HG03469 (cell line): Measurements from ENCODE around the gene PLXNB2.
A peak's percentile ranks its signal among the peaks of the same experiment; 100 is the strongest.

Experiments used
- ATAC-seq: cut with Tn5 transposase; IDR thresholded peaks from one replicate; pipeline ENCODE4 v1.9.1; 2021; ENCODE audit warnings: mild to moderate bottlenecking, moderate library complexity, moderate number of reproducible peaks; ENCODE audit not compliant: unreplicated experiment

The PLXNB2 gene

DNA sequence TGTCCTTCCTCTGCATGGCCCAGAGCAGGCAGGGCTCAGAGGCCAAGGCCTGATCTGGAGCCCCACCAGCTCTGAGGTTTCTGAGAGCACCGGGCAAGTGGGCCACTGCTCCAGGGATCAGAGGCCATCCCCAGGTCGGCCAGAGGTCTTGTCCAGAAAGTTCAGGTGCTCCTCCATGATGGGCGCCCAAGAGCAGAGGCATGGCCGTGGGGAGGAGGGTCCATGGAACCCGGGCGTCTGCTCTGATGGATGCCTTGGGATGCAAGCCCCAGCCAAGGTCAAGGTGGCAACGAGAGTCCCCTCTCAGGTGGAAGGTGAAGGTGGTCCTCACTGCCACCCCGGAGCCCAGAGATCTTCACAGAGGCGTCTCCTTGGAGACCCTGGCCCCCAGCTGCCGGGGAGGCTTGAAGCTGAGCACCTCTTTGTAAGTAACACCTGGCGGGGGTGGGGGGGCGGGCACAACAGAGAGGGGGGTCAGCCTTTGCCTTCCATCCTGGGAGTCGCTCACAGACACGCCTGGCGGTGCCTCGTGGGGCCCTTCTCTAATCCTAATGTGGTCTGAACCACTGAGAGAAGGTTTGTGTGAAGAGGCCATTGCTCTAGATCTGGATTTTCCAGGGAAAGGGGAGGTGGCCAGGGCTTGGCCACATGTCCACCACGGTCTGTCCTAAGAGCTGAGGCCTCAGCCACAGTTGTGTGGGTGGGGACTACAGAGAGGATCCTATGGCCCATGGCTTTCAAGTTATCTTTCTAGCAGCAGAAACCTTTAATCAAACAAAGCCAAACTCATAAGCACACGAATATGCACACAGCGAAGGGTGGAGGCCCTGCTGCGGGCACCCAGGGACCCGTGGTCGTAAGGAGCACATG lies 54.2 kb downstream of the PLXNB2 start:
- ATAC-seq = no peak

DNA sequence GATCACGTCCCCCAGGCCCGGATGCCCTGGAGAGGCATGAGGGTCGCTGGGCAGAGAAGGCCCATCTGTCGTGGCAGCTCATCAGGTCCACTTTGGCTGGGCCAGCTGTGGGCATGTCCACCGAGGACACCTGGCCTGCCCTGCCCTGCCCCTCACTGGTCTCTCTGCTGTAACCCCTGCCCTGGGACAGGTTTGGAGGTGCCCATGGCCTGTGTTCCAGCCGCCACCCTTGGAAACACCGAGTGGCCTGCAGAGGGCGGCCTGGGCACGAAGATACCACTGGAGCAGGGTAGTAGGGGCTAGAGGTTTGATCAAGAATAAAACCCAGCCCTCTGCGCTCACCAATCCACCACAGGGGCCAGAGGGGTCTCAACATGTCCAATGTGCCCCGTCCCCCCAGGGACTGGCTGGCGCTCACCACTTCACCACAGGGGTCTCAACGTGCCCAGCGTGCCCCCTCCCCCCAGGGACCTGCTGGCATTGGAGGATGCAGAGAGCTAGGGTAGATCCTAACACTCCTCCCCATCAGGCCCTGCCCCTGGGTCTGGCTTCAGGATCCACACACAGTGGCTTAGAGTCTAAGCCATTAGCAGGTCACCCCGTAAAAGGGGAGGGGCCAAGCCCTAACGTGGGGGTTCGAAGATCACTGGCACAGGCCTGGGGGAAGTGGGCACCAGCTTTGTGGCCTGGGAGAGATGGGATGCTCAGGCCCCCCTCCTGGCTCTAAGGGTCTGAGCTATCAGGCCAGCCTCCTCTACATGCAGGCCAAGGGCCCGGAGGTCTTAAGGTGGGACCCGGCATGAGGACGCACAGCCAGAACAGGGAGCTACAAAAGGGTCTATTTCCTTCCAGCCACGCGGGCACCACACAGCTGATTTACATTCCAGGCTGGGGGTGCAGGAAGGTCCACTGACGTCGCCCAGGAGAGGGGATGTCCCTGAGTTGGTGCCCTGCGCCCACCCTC lies 55.1 kb downstream of the PLXNB2 start:
- ATAC-seq = no peak

DNA sequence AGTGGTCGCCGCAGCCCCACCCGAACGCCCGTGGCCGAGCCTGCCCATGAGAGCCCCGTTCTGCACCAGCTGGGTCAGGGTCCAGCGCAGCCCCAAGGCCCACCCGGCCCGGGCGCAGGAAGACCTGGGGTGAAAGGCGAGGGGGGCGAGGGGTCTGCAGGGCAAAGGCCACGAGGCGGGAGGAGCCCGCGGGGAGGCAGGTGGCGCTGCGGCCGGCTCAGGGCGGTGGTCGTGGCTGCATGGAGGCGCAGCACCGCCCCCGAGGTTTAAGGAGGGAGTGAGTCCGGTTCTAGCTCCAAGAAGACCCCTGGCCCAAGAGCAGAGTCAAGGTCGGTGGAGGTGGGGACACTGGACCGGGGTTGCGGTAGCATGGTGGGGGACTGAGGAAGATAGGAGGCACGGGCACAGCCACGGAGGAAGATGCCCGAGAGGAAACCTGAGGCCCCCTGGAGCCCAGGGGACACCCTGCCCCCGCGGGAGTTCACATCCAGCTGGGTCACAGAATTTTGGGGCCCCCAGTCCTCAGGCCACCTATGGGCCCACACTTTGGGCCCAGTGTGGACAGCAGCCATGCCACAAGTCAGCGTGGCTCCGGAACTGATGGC lies 55.9 kb downstream of the PLXNB2 start:
- ATAC-seq = no peak

- no peak for ATAC-seq
These were observed 56.6 kb downstream of the PLXNB2 start, which contains the start of gene HDAC10 for GRCh38 chr22:50250555-50251476. TSS of gene HDAC10 (minus strand) at chr22:50251265. CDS start at chr22:50251032, 233 bp downstream.

GRCh38 chr22:50250249-50250554 lies 57.2 kb downstream of the PLXNB2 start:
- no peak for ATAC-seq

GRCh38 chr22:50249341-50250248 lies 57.9 kb downstream of the PLXNB2 start:
- ATAC-seq = no peak

- ATAC-seq = no peak
These were observed 59.0 kb downstream of the PLXNB2 start for GRCh38 chr22:50248196-50249081.

DNA sequence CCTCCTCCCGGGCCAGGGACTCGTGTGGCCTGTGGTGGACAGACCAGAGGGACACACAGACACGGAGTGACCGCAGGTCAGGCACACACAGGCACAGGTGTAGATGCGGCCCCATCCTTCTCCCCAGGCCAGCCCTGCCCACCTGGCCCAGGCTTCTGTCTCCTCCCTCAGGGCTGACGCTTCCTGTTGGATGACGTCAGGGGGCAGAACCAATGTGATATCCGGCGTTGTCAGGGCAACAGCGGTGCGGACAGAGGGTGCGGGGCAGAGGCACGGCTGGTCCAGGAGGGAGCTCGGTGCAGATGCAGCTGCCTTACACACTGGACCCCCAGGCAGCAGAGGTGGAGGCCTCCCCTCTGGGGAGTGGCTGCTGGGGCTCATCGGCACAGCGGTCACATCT lies 59.7 kb downstream of the PLXNB2 start:
- no peak for ATAC-seq

GRCh38 chr22:50246242-50247175 lies 60.9 kb downstream of the PLXNB2 start:
- no peak for ATAC-seq

DNA sequence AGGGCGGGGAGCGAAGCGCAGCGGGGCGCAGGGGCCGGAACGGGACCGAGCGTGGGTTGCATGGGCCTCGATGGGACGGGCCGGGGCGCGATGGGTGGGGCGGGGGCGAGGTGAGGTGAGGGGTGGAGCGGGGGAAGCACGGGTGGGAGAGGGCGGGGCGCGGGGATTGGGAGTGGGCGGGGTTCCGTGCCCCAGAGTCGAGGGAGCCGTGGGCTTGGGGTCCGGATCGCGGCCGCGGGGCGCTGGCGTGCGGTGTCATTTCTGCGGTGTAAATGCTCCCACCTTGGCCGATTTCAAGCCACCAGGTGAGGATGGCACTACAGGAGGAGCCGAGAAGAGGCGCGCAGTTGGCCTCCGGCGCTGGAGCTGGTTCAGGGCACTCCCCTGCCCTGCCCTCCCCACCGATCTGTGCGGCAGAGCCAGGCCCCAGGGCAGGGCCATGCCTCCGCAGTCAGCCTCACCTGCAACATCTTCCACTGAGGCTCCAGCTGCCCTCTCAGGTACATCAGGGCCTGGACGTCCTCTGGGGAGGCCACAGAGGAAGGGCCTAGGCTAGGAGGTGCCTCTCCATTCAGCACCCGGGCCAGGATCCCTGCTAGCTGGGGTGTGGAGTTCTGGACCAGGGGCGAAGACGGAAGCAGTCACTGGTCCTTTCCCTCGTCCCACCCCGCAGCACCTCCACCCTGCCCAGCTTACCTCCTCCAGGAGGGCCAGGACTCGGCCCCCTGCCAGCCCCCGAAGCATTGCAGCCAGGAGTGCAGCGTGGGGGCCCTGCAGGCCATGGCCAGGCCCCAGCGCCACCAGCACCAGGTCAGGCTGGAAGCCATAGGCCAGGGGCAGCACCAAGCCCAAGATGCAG lies 62.0 kb downstream of the PLXNB2 start:
- ATAC-seq = no peak

GRCh38 chr22:50244420-50245213 lies 62.8 kb downstream of the PLXNB2 start, which contains the start of gene TUBGCP6:
TSS of gene TUBGCP6 (minus strand) at chr22:50245023. CDS start at chr22:50244459, 564 bp downstream.
- ATAC-seq = peak; percentile 56

DNA sequence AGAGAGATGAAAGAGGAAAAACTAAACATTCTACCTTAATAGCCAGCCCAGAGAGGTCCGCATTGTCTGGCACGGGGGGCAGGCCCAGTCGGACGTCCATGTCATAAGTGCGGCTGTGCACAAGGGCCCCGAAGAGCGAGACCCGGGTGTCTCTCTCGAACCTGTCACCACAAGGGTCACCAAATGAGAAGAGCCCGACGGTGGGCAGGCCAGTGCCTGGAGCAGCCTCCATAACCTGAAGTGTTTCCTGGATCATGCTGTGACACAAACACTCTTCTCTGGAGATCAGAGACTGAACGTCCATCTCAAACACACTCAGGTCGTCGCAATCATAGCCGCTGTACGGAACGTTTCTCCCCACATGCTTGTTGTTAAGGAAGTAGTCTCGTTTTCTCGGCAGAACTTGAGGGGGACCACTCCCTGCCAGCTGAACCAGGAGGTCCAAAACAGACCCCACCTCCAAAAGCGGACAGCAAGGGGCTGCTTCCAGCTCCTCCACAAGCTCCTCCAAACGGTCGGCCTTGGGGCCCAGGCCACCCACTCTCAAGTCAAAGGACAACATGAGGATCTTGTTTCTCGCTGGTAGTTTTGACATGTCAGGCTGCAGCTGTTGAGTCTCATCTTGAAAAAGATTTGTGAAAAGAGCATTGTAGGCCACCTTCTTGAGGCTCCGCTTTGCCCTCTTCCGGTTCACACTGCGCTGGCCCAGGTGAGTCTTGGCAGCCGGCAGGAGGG lies 63.6 kb downstream of the PLXNB2 start:
- no peak for ATAC-seq

DNA sequence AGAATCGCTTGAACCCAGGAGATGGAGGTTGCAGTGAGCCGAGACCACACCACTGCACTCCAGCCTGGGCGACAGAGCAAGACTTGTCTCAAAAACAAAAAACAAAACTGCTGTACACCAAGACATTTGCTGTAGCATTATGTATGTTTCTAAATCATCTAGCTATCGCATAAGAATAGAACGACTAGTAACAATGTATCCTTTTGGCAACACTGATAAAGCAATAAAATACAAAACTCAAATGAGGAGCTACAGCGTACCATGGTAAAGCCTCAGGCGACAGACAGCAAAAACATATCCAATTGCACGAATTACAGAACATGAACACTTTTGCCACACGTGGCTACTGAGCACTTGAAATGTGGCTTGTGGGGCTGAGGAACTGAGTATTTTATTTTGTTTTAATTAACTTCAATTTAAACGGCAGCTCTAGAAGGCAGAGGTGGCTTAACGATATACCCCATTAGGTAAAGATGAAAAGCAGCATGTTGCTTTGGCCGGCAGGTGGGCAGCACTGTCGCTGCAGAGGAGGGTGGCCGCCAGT lies 65.0 kb downstream of the PLXNB2 start:
- ATAC-seq = no peak

- no peak for ATAC-seq
These were observed 68.7 kb downstream of the PLXNB2 start for GRCh38 chr22:50238755-50239154.
